22Rv1 (cell line): ENCODE results near the gene TUBGCP2.

ENCODE experiments used
- H3K27ac ChIP-seq: fragments of 450-650 bp; 2 replicates; pipeline ENCODE4 v1.5.1; 2017
- ZFX ChIP-seq: fragments of 450-650 bp; IDR thresholded peaks from 2 replicates; pipeline ENCODE4 v1.6.1; 2017; ENCODE audit warnings: antibody characterized with exemption, borderline replicate concordance
- TF ChIP-seq, protein P1 (sequence below): fragments of 450-650 bp; IDR thresholded peaks from 2 replicates; pipeline ENCODE4 v1.5.1; 2017; ENCODE audit warnings: mild to moderate bottlenecking

Gene TUBGCP2

GRCh38 chr10:133312016-133312768 lies 3.5 kb upstream of the TUBGCP2 start:
- TF ChIP-seq, protein P1, sequence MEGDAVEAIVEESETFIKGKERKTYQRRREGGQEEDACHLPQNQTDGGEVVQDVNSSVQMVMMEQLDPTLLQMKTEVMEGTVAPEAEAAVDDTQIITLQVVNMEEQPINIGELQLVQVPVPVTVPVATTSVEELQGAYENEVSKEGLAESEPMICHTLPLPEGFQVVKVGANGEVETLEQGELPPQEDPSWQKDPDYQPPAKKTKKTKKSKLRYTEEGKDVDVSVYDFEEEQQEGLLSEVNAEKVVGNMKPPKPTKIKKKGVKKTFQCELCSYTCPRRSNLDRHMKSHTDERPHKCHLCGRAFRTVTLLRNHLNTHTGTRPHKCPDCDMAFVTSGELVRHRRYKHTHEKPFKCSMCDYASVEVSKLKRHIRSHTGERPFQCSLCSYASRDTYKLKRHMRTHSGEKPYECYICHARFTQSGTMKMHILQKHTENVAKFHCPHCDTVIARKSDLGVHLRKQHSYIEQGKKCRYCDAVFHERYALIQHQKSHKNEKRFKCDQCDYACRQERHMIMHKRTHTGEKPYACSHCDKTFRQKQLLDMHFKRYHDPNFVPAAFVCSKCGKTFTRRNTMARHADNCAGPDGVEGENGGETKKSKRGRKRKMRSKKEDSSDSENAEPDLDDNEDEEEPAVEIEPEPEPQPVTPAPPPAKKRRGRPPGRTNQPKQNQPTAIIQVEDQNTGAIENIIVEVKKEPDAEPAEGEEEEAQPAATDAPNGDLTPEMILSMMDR: no peak
- H3K27ac ChIP-seq: no peak overlapping the region

GRCh38 chr10:133311570-133311969 lies 2.9 kb upstream of the TUBGCP2 start:
- TF ChIP-seq, protein P1: no peak
- TF ChIP-seq ZFX: no peak
- H3K27ac ChIP-seq: no peak overlapping the region

GRCh38 chr10:133310789-133311188 lies 2.1 kb upstream of the TUBGCP2 start:
- H3K27ac ChIP-seq: no peak overlapping the region
- TF ChIP-seq, protein P1: no peak
- TF ChIP-seq ZFX: no peak

DNA sequence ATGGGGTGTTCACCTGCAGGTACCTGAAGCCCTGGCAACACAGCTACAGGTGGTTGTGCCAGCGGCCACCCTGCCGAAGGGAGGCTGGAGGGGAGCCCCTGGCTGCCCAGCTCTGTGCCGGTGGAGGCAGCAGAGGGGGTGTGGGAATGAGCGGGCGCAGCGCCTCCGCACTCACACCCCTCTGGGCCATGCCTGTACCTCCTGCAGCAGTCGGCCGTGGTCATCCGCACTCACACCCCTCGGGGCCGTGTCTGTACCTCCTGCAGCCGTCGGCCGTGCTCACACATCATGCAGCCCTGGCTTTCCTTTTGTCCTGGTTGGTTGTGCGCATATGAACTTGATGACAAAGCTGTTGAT lies 1.7 kb upstream of the TUBGCP2 start:
- TF ChIP-seq, protein P1: no peak
- TF ChIP-seq ZFX: no peak
- H3K27ac ChIP-seq: no peak overlapping the region

- TF ChIP-seq ZFX: no peak
- TF ChIP-seq, protein P1: no peak
- peak overlapping the region; percentile 92 for H3K27ac ChIP-seq
Measured at GRCh38 chr10:133309720-133310398, 1.2 kb upstream of the TUBGCP2 start.

- TF ChIP-seq, protein P1: peak; percentile 46
- no peak for TF ChIP-seq ZFX
- peak overlapping the region; percentile 92 for H3K27ac ChIP-seq
Measured at GRCh38 chr10:133309100-133309719, 538 bp upstream of the TUBGCP2 start.
